ENCODE results near the gene TOMM70.
A peak's percentile ranks its signal among the peaks of the same experiment; 100 is the strongest.

TOMM70 gene

DNA sequence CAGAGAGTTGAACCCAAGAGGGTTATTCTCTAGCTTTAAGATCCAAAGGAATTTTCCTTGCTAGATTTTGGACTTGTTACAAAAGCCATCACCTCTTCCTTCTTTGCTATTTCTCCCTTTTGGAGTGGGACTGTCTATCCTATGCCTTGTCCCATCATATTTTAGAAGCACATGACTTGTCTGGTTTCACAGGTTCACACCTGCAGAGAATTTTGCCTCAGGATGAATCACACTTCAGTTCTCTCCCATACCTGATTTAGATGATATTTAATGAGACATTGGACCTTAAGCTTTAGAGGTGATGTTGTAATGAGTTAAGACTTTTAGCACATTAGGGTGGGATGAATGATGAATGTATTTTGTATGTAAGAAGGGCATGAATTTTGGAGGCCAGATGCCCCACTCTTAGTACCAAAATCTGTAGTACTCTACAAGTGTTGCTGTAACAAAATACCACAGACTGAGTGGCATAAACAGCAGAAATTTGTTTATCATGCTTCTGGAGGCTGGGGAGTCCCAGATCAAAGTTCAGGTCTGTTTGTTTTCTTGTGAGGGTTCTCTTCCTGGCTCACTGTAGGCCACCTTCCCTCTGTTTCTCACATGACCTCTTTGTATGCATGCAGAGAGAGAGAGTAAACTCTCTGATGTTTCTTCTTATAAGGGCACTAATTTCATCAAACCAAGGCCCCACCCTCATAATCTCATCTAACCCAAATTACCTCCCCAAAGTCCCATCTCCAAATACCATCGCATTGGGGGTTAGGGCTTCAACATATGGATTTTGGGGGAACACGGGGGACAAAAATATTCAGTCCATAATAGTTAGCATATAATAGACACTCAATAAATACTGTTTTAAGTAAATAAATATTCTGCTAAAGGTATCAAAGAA is 10.4 kb upstream of the TOMM70 start:
- DNase-seq (ENCODE audit: low read depth in 2 of 2, low spot score in 1 of 2), result no peak

DNA sequence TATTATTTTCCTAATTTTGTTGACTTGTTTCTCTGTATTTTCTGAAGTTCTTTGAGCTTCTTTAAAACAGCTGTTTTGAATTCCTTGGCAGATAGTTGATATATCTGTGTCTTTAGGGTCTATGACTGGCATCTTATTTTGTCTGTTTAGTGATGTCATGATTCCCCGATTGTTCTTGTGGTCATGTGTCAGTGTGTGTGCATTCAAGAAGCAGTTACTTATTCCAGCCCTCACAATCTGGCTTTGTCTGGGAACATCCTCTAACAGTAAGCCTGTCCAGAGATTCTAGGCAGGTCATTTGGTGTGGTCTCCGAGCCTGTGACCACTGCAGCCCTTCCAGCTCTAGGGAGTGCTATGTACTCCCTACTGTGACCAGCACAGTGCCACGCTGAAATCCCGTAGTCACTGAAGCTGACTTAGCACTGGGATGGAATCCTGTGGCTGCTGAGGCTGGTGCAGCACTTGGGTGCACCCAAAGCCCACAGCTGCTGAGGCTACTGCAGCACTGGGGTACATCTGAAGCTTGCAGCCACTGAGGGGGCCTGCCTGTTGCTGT is 7.2 kb upstream of the TOMM70 start:
- no peak for DNase-seq (ENCODE audit: low read depth in 2 of 2, low spot score in 1 of 2)

DNA sequence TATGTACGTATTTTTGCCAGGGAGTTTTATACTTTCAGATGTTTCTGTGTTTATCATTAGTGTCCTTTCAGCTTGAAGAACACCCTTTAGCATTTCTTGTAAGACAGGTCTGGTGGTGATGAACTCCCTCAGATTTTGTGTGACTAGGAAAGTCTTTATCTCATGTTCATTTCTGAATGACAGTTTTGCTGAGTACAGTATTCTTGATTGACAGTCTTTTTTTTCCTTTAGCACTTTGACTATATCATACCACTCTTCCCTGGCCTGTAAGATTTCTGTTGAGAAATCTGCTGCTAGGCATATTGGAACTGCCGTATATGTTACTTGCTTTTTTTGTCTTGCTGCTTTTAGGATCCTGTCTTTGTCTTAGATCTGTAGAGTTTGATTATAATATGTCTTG is 6.3 kb upstream of the TOMM70 start:
- no peak for DNase-seq (ENCODE audit: low read depth in 2 of 2, low spot score in 1 of 2)

DNA sequence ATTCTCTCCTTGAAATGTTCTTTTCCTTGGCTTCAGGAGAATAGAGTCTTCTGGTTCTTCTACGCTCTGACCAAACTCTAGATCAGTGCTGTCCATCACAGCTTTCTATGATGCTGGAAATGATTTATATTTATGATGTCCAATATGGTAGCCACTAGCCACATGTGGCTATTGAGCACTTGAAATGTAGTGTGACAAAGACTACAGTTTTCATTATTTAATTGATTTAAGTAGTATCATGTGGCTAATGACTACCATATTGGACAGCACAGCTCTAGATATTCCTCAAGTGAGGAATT is 3.3 kb upstream of the TOMM70 start:
- no peak for DNase-seq (ENCODE audit: low read depth in 2 of 2, low spot score in 1 of 2)

DNA sequence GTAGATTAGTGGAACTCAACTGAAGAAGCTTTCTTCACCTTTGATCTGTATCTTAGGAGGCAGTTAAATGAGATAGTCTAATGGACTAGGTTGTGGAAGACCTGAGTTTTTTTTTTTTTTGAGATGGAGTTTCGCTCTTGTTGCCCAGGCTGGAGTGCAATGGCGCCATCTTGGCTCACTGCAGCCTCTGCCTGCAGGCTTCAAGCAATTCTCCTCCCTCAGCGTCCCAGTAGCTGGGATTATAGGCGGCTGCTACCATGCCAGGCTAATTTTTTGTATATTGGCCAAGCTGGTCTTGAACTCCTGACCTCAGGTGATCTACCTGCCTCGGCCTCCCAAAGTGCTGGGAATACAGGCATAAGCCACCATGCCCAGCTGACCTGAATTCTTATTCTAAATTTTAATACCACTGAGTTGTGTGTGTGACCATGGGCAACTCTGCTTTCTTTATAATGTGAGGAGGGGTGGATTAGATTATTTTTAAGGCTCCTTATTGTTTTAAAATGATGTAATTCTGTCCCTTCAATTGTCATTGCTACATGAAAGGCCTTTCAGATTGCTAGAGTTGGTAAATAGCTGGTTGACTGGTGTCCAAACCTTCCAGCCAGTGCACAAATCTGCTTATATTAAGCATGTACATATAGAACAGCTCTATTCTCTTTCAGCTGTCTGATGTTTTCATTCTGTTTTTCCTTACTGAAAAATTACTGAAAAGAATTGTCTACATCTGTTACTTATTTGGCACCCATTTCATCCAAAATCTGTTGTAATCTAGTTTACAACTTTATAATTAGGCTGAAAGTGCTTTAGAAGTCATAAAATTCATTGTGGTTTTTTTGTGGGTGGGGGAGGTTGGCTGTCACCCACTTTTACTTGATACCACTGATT is 2.7 kb upstream of the TOMM70 start:
- no peak for DNase-seq (ENCODE audit: low read depth in 2 of 2, low spot score in 1 of 2)

DNA sequence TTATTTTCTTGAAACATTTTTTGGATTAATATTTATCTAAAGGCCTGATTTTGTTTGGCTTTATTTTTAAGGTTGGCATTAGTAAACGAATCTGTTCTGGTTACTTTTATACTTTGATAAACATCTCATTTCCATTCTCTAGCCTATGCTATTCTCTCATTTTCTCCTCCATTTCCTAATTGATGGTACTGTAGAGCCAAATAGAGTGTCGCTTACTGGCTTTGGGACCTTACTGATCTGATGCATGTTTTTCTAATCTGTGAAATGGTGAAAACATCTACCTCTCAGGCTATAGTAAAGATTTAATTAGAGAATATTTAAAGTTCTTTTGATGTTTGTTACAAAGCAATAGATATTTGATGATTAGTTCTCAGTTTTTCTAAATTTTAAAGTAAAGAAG is 2.0 kb upstream of the TOMM70 start:
- no peak for DNase-seq (ENCODE audit: low read depth in 2 of 2, low spot score in 1 of 2)

DNA sequence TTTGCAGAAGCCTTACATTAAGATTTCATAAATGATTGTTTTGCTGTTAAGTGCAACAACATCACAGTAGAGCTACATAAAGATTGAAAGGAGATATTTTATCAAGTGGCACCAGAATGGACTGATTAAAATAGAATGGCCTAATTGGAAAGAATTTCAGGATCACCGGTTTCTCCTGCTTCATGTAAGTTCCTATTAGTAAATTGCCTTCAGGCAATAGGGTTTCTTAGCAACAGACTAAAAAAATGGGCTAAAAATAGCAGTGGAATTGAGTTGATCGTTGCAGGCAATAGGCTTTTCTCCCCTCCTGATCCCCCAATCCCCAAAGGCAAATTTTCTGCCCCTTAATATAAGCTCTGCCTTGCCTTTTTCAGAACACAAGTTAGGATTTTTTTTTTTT is 1.4 kb upstream of the TOMM70 start:
- no peak for DNase-seq (ENCODE audit: low read depth in 2 of 2, low spot score in 1 of 2)

DNA sequence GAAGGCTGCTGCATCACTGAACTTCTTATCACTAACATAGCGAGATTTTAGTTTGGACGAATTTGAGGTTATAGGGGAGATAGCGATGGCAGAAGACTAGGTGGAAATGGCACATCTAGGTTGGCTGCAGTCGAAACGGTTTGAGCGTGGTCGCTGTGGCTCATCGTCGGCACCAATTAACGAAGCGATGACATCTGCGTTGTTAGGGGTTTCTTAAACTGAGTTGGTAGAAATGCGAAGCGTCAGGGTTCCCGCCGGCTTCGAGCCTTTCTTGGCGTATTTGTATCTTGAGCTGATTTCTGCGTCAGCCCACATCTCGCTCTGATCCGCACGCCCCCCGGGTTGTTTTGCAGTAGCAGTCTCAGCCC is 769 bp upstream of the TOMM70 start:
- peak; percentile 7 to 12 for DNase-seq (ENCODE audit: low read depth in 2 of 2, low spot score in 1 of 2)

DNA sequence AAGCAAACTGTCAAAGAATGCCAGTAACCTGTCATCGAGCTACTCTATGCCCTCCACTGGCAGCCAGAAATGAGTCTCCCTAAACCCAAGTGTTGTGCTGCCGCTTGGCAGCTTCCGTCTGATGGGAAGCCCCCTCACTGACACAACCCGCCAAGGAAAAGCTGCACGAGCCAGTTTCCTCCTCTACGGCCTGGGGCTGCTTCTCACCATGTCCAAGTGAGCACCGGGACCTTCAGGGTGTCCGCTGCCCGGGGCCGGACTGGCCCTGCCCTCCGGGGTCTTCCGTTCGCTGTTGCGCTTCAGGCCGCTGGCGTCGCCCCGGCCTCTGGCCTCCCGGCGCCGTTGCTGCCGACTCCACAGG is 490 bp downstream of the TOMM70 start:
- DNase-seq (ENCODE audit: low read depth in 2 of 2, low spot score in 1 of 2), result peak; percentile 2 to 4

DNA sequence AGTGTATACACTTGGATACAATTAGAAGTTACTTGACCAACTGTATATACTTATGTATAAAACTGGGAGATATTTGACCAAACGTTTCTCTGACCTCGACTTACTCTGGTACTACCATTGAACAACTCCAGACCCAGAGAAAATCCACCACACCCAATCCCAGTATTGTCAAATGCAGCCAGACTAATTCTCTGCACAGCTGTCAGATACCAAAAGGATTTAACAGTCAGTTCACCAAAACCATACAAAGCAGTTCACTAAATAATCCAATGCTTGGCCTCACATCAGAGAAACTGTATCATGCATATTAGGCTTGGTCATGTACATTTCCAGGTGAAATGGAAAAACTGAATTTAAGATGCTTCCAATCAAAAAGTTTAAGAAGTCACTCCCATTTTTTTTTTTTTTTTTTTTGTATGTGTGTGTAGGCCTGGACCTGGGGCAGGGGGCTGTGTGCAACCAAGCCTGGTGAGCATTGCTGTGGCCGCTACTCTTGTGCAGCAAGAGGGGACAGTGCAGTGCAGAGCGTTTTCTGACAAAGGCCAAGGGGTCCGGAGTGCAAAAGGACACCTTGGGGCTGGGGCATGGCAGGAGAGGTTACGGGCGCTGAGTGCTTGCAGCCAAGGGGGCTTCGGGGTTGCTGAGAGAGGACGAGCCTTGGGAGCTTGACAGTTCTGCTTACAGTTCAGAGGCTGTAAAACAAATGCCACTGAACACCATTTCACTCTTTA is 1.4 kb downstream of the TOMM70 start:
- no peak for DNase-seq (ENCODE audit: low read depth in 2 of 2, low spot score in 1 of 2)

DNA sequence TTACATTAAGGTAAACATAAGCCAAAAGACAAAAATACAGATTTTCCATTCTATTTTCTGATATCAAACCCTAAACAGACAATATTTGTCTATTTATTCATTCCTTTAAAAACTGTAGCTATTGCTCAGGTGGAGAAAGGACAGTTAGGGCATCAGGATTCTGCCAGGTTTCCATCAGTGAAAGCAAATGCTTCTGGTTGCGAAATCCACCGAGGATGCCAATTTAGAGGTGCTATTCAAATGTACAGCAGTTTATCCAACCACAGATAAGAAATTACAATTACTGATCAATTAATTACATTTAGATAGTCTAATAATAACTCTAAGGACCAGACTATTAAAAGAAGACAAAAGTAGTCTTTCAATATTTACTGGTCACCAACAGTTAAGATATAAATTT is 3.9 kb downstream of the TOMM70 start:
- DNase-seq (ENCODE audit: low read depth in 2 of 2, low spot score in 1 of 2), result no peak

DNA sequence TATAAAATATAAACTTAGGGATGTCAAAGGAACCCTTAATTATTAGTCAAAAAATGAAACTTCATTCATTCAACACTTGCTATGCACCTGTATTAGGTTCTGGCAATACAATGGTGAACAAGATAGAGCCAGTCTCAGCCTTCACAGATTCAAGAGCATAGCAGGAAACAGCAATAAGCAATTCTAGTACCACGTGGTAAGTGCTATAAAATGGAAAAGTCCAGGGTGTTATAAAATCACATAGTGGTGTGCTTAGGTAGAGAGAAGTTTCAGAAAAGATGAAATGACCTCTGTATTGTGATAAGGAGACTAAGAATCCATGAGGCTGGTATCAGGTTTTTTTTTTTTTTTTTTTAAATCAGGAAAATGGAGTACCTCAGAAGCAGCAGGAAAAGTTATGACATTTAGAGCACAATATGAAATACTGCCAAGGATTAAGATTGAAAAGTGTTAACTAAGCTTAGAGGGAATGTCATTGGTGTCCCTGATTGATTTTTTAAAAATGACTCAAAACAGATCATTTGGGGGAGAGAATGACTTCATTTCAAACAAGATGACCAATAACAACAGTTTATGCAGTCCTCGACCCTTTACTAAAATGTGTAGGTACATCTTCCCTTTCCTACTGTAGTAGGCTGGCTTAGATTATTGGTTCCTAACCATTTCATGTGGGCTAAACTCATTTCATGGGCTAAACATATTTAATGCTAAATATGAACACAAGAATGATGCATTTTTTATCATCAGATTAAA is 5.0 kb downstream of the TOMM70 start:
- no peak for DNase-seq (ENCODE audit: low read depth in 2 of 2, low spot score in 1 of 2)

DNA sequence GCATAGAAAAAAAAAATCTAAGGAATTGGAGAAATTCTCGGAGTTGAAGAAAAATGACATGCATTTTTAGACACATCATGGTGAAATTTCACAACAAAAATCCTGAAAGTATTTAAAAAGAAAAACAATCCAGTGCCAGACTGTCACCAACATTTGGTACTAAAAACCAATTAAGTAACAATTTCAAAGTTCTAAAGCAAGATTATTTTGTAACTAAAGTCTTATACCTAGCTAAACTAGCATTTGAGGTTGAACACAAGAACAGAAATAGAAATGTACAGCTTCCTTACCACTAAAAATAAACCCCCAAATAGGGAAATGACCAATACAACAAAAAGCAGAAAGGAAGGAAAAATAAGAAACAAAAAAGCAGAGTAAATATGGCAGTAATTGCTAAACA is 11.9 kb downstream of the TOMM70 start:
- no peak for DNase-seq (ENCODE audit: low read depth in 2 of 2, low spot score in 1 of 2)

DNA sequence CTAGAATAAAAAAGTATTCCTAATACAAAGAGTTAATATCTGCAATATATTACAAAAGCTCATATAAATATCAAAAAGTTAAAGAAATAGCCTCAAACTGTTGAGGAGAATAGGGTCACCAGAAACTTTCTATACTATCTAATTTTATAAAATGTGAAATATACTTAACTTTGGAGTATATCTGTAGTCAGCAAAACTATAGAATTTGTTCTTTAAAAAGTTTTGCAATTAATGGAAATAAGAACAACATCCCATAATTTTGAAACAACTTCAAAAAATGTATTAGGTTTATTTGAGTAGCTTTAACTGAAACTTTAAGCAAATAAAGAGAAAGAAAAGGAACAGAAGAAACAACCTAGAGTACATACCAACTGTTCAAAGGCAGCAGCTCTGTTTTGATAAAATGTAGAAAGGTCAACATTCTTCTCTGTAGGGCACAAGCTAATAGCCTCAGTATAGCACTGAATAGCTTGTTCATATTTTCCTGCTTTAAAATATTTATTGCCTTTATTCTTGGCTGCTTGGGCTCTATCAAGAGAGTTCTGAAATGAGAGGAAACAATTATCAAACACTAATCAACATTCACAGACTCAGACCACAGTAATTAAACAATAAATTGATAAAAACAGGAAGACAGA is 14.3 kb downstream of the TOMM70 start:
- no peak for DNase-seq (ENCODE audit: low read depth in 2 of 2, low spot score in 1 of 2)

DNA sequence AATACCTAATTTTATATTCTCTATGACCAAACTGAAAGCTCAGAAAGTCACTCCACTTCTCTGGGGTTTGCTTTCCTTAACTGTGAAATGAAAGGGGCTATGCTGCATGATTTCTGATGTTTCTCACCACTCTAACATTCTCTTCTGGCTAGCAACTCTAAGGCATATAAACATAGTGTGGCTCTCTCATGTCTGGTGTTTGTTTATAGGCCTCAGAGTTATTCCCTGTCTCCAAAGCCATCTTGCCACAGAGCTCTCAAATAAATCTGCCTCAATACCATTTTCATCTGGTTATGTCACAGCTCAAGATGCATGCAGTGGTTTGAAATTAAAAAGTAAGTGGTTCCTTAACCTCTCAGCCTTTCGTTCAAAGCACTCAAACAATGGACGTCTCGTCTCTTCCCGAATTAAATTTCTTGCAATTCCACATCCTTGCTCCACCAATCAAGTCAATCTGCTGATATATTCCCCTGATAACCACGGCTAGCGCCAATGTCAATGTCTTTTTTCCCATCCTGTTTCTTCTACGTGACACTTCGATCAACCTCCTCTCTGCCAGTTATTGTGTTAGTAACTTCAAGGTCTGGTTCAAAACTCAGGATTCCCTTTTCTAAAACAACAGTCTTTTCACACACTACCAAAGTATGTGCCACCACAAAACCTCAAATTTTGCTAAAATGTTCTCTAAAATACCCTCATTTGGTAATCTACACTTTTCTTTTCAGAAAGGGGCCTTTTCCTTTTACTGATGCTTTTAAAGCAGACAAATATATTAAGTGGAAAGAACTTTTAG is 16.0 kb downstream of the TOMM70 start:
- no peak for DNase-seq (ENCODE audit: low read depth in 2 of 2, low spot score in 1 of 2)

DNA sequence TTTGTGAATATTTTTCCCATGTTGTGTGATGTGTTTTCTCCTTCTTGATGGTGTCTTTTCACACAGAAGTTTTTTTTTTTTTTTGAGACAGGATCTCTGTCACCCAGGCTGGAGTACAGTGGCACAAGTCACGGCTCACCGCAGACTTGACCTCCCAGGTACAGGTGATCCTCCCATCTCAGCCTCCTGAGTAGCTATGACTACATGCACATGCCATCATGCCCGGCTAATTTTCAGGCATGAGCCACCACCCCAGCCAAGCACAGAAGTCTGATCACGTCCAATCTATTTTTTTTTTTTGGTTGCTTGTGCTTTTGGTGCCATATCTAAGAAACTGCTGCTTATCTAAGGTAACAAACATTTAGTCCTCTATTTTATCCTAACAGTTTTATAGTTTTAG is 24.6 kb downstream of the TOMM70 start:
- DNase-seq (ENCODE audit: low read depth in 2 of 2, low spot score in 1 of 2), result no peak

DNA sequence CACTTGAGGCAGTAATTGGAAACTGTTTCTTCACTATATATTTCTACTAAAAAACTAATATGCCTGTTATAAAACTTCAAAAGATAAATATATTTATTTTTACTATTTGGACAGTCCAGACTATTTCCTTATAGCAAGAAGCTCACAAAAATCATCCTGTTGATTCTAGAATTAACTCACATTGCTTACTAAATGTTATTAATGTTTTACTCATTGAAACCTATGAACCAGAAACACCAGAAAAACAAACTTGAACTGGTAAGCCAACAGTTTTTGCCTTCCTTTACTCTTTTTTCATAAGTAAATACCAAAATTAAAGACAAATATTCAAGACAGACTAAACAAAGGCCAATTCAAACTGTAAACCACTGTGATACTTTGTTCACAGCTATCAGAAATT is 26.4 kb downstream of the TOMM70 start:
- DNase-seq (ENCODE audit: low read depth in 2 of 2, low spot score in 1 of 2), result no peak

DNA sequence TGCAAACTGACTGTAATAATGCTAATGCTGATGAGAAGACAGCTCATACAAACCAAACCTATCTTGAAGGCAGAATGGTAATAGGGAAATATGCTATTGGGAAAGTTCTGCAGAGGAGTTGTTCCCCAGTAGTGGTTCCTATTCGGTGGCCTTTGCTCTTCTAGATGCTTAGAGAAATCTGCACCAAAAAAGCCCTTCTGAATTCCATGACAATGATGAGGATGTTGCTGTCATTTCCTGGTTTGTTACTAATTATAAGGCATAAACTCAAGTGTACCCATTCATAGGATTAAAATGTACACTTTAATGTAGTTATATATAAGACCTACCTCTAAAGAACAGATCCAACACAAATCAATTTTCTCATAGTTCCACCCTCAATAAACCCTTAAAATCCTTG is 30.1 kb downstream of the TOMM70 start:
- DNase-seq (ENCODE audit: low read depth in 2 of 2, low spot score in 1 of 2), result no peak

DNA sequence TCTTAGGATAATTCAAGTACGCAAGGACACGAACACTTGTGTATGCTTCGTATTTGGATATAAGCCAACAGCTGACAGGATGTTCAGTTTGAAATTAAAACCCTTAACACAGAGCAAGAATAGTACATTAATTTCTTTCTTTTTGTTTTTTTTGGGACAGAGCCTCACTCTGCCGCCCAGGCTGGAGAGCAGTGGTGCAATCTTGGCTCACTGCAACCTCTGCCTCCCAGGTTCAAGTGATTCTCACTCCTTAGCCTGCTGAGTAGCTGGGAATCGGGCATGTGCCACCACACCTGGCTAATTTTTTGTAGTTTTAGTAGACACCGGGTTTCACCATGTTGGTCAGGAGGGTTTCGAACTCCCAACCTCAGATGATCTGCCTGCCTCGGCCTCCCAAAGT is 32.4 kb downstream of the TOMM70 start:
- DNase-seq (ENCODE audit: low read depth in 2 of 2, low spot score in 1 of 2), result no peak

DNA sequence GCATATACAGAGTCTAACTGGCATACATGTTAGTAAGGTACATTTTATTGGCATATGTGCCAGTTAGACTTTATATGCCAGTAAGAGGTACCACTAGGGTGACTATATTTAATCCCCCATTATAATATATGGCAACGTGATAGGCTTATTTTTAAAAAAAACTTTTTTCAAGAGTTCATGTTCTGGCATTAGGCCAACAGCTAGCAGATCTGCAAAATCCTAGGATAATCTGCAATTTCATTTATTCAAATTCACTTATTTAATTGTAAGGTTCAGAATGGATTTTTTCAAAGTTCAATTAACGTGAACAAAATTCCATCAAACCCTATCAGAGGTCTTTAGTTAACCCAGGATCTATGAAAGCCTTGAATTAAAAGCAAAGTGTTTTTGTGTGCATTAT is 34.5 kb downstream of the TOMM70 start:
- DNase-seq (ENCODE audit: low read depth in 2 of 2, low spot score in 1 of 2), result no peak

All from stimulated activated CD8-positive, alpha-beta memory T cell treated with anti-CD3 and anti-CD28 coated beads, Interleukin-4, amount 100 ng/mL, for 4 hours (primary cell).